ENCODE results near the gene RFC2.
"Not testable (repeated sequence)": the region's sequence is repeated elsewhere in the genome, so short reads cannot be mapped to it uniquely, and the experiment has no call there.

Gene RFC2

DNA sequence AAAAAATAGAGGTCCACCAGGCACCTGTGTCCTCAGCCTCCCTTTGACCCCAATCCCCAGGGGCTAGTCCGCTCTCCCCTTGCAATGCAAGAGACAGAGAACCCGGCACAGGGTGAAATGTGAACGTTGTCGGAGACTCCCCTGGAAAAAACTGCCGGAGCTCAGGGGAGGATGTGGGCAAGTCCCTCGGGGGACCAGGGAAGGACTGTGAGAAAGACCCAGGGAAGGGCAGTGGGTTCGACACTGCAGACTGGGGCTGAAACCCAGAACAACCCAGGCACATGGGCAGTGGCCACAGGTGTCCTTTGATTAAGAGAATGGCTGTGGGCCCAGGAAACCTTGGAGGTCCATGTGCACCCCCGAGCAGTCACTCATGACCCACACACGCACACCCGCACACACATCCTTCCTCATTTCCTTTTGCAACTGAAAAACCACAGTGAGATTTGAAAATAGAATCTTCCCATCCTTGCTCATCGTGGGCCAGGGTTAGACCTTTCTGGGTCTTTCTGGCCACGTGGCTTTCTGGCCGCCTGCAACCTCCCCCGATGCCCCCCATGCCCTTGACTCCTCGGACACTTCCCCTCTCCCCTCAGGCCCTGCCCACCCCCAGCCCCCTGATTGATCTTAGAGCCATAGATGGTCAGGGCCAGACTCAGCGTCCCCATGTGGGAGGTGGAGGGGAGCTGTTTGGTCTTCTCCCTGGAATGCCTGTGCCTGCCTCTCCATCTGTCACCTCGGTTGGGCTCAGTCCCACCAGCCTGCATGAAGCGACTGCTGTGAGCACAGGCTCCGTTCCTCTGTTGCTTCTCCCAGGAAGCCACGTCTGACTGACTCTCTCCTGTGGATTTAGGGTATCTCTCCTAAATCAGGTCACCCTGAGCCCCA, 36.5 kb downstream of the RFC2 start:
- no peak for DNase-seq (ENCODE audit: low read depth)

DNA sequence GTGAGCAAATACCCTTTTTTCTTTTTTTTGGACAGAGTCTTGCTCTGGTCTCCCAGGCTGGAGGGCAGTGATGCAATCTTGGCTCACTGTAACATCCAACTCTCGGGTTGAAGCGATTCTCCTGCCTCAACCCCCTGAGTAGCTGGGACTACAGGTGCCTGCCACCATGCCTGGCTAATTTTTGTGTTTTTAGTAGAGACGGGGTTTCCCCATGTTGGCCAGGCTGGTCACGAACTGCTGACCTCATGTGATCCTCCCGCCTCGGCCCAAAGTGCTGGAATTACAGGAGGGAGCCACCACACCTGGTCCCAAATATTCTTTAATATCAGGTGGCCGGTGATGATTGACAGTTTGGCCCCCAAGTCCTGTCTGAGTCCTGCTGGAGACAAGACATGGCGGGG, 37.8 kb downstream of the RFC2 start:
- DNase-seq (ENCODE audit: low read depth) = no peak

DNA sequence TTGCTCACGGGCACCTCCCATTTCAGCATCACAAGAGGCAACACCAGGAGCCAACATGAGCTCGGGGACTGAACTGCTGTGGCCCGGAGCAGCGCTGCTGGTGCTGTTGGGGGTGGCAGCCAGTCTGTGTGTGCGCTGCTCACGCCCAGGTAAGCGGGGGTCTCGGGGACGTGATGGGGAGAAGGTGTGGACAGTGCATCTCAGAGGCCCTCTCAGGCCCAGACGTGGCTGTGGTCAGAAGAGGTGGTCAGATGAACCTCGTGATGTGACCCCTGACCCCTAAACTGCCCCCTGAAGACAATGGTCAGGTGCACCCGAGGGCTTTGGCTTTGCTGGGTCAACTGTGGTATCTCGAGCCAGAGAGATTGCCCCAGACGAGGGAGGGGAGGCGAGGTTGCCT, 38.3 kb downstream of the RFC2 start:
- DNase-seq (ENCODE audit: low read depth) = no peak

DNA sequence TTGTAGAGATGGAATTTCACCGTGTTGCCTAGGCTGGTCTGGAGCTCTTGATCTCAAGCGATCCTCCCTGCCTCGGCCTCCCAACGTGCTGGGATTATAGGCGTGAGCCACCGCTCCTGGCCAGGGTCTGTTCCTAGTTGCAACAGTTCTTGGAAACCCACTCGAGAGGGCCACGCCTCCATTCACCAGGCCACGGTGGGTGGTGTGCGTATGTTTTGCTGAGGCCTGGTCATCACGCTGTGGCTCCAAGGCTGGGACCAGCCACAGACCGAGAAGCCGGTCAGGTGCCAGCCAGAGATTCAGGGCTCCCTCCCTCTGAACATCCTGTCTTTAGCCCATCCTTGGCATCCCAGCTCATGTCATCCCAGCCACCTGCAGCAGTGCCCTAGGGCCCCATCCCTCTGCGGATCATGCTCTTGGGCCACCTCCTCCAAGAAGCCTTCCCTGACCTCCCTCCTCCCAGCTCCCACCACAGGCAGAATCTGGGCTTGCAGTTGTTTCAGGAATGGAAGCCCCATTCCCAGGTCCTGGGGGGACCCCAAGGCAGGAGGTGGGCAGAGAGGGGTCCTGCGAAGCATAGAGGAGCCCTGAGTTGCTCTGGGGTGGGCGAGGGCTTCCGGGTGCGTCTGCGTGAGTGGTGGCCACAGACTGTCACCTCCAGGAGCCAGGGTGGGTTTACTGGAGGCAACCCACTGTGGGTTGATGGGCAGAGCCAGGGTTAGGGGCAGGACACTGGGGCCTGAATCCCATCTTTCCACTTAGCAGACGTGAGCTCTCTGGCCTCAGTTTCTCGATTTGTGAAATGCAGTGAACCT, 39.2 kb downstream of the RFC2 start:
- no peak for DNase-seq (ENCODE audit: low read depth)

DNA sequence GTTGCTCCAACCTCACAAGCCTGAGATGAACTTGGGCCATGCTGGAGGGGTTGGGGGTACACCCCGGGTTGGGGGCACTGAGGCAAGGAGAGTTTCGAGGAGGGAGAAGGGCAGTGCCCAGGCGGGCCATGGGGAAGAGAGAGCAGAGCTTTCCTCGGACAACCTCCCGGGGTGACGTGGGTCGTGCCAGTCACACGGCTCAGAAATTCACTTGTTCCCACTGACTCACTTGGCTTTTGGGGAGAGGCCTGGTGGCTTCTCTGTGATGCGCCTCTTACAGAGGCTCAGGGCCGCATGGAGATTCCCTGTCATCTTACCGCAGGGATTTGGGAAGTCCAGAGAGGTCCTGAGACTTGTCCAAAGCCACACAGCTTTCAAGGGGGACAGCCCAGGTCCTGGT, 41.5 kb downstream of the RFC2 start:
- DNase-seq (ENCODE audit: low read depth) = no peak

DNA sequence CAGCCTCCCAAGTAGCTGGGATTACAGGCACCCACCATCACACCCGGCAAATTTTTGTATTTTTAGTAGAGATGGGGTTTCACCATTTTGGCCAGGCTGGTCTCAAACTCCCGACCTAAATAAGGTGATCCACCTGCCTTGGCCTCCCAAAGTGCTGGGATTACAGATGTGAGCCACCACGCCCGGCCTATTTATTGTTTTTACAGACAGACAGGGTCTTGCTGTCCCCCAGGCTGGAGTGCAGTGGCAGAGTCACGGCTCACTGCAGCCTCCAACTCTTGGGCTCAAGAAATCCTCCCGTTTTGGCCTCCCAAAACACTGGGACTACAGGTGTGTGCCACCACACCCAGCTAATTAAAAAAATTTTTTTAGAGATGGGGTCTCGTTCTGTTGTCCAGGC, 46.0 kb downstream of the RFC2 start:
- not testable (repeated sequence) for DNase-seq (ENCODE audit: low read depth)

DNA sequence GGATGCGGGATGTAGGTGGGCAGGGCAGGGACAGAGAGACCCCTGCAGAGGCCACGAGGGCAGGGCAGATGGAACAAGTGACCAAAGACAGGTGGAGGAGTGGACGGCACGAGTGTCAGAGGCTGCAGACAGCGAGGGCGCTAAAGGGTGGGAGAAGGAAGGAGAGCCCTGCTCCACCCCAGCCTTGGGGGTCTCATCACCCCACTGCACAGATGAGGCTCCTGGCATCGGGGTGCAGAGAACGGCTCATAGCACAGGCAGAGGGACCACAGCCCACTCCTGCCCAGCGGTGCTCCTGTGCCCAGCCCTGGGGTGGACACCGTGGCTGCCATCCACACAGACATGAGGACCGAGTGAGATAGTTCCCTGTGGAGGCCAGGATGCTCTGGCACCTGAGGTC, 46.6 kb downstream of the RFC2 start:
- no peak for DNase-seq (ENCODE audit: low read depth)

DNA sequence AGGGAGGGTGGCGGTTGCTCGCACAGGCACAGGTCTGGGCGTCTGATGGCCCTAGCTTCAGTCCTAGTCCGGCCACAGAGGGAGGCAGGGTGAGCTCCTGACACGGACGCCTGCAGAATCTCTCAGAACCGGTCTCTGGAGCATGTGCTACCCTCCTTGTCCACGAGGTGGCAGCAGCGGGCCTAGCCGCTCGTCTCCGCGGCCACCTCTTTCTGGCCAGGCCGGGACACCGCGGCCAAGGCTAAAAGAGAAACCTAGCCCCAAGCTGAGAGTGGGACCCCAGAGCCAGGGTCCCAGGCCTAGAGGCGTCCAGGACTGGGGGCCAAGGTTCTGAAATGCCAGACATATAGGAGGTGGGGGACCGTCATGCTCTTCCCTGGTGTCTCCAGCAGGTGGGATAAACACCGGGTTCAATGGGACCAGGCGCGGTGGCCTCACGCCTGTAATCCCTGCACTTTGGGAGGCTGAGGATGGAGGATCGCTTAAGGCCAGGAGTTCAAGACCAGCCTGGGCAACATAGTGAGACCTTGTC, 47.5 kb downstream of the RFC2 start:
- peak; percentile 65 for DNase-seq (ENCODE audit: low read depth)

DNA sequence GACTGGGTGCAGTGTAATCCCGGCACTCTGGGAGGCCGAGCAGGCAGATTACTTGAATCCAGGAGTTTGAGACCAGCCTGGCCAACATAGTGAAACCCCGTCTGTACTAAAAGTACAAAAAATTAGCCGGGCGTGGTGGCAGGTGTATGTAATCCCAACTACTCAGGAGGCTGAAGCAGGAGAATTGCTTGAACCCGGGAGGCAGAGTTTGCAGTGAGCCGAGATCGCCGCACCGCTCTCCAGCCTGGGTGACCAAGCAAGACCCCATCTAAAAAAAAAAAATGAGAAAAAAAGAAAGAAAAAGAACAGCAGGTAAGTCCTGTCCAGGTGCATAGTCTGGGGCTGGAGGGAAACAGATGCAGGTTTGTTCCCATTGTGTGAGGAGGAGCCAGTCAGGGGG, 48.1 kb downstream of the RFC2 start:
- not testable (repeated sequence) for DNase-seq (ENCODE audit: low read depth)

DNA sequence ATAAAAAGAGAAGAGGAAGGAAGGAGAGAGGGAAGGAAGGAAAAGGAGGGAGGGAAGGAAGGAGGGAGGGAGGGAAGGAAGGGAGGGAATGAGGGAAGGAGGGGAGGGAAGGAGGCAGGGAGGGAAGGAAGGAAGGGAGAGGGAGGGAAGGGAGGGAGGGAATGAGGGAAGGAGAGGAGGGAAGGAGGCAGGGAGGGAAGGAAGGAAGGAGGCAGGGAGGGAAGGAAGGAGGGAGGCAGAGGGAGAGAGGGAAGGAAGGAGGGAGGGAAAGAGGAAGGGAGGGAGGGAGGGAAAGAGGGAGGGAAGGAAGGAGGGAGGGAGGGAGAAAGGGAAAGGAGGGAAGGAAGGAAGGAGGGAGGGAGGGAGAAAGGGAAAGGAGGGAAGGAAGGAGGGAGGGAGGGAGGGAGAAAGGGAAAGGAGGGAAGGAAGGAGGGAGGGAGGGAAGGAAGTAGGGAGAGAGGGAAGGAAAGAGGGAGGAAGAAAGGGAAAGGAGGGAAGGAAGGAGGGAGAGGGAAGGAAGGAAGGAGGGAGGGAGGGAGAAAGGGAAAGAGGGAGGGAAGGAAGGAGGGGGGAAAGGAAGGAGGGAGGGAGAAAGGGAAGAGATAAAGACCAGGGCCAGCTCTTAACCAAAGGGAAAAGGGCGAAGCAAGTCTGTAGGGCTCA, 50.1 kb downstream of the RFC2 start:
- no peak for DNase-seq (ENCODE audit: low read depth)

DNA sequence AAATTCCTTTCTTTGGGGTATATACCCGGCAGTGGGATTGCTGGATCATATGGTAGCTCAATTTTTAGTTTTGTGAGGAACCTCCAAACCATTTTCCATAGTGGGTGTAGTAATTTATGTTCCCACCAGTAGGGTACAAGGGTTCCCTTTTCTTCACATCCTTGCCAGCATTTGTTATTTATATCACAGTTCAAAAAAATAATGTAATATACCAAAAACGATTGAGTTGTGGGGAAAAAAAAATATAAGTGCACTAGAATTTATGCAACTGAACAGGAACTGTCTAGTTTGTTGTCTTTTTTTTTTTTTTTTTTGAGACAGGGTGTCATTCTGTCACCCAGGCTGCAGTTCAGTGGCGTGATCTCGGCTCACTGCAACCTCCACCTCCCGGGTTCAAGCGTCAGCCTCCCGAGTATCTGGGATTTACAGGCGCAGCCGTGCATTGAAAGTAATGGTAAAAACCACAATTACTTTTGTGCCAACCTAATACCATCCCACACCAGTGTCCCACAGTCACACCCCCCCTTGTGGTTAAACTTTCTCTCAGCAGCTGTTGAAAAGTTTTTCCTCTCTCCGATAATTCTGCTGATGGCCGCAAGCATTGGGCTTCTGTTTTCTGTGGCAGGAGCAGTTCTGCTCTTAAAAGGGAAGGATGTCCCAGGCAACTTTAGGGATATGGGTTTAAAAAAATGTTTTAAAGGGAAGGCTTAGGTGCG, 51.2 kb downstream of the RFC2 start:
- DNase-seq (ENCODE audit: low read depth) = no peak

DNA sequence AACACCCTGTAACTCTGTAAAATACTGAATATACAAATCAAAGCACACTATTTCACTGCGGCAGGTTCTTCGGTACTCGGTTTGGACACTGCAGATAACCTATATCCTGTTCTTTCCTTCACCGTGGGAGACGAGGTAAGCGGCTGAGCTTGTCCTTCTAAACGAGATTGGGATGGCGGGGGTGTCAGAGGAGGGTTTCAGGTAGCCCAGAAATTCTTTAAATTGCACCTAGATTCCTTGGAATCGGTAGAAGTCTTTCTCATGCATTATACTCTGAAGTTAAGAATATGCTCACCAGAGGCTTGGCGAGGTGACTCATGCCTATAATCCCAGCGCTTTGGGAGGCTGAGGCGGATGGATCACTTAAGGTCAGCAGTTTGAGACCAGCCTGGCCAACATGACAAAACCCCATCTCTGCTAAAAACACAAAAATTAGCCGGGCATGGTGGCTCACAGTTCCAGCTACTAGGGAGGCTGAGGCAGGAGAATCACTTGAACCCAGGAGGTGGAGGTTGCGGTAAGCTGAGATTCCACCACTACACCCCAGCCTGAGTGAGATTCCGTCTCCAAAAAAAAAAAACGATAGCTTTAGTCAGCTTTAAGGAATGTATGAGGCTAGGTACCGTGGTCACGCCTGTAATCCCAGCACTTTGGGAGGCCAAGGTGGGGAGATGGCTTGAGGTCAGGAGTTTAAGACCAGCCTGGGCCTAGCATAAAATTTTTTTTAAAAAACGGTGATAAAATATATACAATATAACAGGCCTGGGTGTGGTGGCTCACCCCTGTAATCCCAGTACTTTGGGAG, 54.4 kb downstream of the RFC2 start:
- no peak for DNase-seq (ENCODE audit: low read depth)

DNA sequence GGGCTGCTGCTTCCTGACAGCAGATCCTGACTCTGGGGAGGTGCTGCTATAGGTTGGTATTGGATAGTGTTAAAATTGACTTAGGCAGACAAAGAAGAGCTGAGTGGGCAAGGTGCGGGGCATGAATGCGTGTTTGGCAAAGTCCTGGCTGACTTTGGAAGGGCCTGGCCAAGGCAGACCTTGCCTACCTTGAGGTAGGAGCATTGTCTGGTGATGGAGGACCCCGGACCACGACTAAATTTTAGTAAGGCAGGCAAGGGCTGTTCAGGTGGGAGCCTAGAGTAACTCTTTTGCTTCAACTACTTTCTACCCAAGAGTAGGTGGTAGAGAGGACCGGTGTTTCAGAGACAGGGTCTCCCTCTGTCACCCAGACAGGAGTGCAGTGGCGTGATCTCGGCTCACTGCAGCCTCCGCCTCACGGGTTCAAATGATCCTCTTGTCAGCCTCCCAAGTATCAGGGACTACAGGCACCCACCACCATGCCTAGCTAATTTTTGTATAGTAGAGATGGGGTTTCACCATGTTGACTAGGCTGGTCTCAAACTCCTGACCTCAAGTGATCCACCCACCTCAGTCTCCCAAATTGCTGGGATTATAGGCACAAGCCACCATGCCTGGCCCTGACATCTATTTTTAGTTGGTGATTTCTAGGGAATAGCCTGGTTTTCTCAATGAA, 56.6 kb downstream of the RFC2 start:
- DNase-seq (ENCODE audit: low read depth) = no peak

DNA sequence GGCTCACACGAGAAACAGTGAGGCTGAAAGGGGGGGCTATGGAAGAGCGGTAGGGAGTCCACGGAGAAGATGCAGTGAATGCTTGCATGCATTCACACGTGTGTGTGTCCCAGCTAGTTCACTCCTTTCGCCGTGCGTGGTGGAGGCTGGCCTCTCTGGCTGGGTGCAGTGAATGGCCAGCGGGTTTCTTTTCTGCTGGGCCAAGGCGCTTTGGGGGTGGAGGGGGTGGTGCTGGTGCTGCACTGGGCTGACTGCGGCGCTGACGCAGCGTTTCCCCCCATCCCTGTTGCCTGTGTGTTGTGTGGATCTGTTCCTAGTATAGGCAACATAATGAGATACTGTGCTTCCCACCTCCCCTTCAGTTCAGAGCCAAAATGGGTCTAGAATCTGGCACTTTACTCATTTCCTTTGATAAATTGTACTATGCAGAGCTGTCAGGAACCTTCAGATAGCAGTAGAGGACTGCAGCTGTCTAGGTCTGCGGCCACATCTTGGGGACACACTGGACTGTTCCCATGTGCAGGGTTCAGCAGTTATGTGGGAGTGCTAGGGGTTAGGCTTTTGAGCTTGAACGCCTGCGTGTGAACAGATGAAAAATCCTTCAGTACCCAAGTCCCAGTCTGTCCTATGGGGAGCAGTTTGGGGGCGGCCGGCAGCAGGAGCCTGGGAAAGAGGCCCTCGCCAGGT, 58.1 kb downstream of the RFC2 start:
- DNase-seq (ENCODE audit: low read depth) = not testable (repeated sequence)

DNA sequence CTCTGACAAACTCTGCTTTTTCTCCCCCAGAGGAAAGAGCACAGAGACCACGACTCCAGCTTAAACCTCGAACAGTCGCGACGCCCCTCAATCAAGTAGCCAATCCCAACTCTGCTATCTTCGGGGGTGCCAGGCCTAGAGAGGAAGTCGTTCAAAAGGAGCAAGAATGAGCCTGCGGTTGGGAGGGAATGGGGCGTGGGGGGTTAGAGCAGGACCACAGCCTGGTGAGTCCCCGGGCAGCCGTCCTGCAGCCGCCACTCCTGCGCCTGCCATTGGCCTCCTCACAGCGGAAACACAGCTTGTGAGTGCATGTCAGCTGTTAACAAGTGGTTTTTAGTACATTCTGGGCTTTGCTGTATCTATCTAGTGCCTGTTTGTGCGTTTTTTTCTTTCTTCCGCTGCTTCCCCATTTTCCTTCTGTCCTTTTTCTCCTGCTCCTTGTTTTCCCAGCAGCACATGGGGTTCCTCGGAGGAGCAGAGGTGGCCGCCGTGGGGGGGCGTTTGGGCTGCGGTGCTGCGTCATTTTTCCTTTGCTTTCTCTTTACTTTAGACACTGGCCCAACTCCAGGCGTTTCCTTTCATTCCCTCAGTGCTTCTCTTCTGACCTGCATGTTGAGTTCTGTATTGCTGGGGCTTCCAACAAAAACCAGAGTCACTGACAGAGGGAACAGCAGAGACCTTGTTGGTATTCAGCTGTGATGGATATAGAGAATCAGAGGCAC, 58.9 kb downstream of the RFC2 start:
- DNase-seq (ENCODE audit: low read depth) = not testable (repeated sequence)

DNA sequence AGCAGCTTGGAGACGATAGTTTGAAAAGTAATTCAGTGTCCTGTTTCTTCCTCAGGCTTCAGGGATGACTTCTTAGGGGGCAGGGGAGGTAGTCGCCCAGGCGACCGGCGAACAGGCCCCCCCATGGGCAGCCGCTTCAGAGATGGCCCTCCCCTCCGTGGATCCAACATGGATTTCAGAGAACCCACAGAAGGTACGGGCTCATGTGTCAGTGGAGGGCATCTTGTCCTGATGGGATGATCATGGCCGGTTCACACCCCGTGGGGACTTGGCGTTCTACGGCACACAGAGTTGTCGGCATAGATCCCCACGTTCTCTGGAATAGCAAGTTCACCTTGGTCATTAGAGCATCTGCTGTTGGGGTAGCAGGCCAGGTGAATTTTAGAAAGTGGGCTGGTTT, 59.5 kb downstream of the RFC2 start:
- no peak for DNase-seq (ENCODE audit: low read depth)

DNA sequence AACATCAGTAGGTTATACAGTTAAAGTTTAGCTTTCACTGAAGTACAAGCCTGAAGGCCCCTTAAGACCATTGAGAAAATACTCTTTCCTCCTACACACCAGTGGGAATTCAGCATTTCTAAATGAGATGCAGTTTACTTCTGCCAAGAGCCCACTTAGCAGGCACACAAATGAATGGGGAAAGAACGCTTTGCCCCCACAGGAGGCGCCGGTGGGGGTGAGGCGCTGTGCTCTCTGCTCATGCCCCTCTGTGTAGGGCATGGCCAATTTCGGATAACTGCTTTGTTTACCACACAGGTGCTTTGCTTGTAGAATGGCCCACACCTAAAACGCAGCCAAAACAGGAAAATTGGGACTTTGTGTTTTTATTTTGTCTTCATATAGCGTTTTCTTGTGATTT, 60.3 kb downstream of the RFC2 start:
- no peak for DNase-seq (ENCODE audit: low read depth)

DNA sequence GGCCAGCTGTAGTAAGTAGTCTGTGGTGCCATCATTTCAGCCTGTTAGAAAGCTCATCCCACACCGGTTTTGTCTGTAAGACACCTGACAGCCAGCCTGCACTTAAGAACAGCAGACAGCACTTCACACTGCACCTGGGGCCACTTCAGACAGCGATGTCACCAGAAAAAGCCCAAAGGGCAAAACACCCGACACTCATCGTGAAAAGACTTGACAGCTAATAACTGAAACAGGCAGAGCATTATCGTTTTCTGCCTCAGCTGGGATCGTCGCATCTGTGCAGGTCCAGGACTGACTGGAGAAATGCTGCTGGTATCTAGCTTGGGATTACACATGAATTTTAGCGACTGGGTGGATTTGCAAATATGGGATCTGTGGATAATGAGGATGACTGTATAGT, 61.1 kb downstream of the RFC2 start:
- DNase-seq (ENCODE audit: low read depth) = no peak

DNA sequence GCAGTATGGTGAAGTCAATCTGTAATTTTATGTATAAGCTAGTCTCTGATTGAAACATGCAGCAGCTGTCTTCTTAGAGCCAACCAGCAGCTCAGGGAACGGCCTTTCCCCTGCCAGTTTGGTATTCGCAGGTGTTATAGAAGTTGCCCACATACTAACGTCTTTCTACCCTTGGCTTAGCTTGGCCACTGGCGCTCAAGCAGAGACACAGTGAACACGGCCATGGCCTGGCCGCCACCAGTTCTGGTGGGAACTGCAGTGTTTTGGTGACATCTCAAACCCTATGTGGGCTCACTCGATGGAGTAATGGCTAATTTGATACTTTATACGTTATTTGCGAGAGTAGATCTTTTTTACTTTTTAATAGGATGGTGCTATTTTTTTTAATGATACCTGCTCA, 63.0 kb downstream of the RFC2 start:
- DNase-seq (ENCODE audit: low read depth) = no peak

All from stimulated activated CD8-positive, alpha-beta memory T cell treated with anti-CD3 and anti-CD28 coated beads, Interleukin-12 subunit alpha, Interleukin-12 subunit beta, amount 100 ng/mL, for 1 hour (primary cell).